ENCODE measurements around the gene TTYH1.

TTYH1 gene

DNA sequence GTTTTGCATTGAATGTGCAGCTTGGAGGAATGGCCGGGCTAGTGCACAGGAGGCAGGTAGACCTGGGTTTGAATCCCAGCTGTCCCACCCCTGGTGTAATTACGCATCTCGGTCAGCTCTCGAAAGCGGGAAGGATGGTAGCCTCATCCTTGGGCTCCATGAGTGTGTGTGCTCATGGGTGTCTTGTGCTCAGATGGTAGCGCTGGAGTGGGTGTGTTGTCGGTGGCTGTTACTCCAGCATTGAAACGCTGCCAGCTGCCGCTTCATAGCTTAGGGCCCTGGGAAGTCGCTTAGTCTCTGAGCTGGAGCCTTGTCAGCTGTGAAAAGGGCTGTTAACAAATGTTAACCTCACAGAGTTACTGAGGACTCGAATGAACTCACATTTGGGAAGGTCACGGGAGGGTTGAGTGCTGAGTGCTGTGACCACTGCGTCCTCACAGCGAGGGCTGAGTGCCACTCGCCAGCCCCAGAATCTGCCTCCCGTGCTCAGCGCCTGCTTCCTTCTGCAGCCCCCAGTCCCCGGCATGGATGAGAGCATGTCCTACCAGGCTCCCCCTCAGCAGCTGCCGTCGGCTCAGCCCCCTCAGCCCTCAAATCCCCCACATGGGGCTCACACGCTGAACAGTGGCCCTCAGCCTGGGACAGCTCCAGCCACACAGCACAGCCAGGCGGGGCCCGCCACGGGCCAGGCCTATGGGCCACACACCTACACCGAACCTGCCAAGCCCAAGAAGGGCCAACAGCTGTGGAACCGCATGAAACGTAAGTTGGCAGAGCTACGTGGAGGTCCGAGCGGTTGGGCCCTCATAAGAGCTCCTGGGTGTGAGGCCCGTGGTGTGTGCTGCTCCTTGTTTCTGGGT, 38.9 kb downstream of the TTYH1 start:
- TF ChIP-seq, protein P1, sequence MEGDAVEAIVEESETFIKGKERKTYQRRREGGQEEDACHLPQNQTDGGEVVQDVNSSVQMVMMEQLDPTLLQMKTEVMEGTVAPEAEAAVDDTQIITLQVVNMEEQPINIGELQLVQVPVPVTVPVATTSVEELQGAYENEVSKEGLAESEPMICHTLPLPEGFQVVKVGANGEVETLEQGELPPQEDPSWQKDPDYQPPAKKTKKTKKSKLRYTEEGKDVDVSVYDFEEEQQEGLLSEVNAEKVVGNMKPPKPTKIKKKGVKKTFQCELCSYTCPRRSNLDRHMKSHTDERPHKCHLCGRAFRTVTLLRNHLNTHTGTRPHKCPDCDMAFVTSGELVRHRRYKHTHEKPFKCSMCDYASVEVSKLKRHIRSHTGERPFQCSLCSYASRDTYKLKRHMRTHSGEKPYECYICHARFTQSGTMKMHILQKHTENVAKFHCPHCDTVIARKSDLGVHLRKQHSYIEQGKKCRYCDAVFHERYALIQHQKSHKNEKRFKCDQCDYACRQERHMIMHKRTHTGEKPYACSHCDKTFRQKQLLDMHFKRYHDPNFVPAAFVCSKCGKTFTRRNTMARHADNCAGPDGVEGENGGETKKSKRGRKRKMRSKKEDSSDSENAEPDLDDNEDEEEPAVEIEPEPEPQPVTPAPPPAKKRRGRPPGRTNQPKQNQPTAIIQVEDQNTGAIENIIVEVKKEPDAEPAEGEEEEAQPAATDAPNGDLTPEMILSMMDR (IDR thresholded peaks at IDR 0.05; ENCODE audit: low read depth, low read length, missing control alignments), result no peak
- DNase-seq (ENCODE audit: low read depth), result no peak
- no peak overlapping the region for H3K4me3 ChIP-seq (ENCODE audit: low read depth, low read length)

- no peak for DNase-seq (ENCODE audit: low read depth)
- H3K4me3 ChIP-seq (ENCODE audit: low read depth, low read length), result no peak overlapping the region
- TF ChIP-seq, protein P1 (IDR thresholded peaks at IDR 0.05; ENCODE audit: low read depth, low read length, missing control alignments), result no peak
Observed at GRCh38 chr19:54454781-54455675, 39.8 kb downstream of the TTYH1 start.

- H3K4me3 ChIP-seq (ENCODE audit: low read depth, low read length), result no peak overlapping the region
- TF ChIP-seq, protein P1 (IDR thresholded peaks at IDR 0.05; ENCODE audit: low read depth, low read length, missing control alignments), result no peak
- no peak for DNase-seq (ENCODE audit: low read depth)
Observed at GRCh38 chr19:54455786-54456422, 40.6 kb downstream of the TTYH1 start.

DNA sequence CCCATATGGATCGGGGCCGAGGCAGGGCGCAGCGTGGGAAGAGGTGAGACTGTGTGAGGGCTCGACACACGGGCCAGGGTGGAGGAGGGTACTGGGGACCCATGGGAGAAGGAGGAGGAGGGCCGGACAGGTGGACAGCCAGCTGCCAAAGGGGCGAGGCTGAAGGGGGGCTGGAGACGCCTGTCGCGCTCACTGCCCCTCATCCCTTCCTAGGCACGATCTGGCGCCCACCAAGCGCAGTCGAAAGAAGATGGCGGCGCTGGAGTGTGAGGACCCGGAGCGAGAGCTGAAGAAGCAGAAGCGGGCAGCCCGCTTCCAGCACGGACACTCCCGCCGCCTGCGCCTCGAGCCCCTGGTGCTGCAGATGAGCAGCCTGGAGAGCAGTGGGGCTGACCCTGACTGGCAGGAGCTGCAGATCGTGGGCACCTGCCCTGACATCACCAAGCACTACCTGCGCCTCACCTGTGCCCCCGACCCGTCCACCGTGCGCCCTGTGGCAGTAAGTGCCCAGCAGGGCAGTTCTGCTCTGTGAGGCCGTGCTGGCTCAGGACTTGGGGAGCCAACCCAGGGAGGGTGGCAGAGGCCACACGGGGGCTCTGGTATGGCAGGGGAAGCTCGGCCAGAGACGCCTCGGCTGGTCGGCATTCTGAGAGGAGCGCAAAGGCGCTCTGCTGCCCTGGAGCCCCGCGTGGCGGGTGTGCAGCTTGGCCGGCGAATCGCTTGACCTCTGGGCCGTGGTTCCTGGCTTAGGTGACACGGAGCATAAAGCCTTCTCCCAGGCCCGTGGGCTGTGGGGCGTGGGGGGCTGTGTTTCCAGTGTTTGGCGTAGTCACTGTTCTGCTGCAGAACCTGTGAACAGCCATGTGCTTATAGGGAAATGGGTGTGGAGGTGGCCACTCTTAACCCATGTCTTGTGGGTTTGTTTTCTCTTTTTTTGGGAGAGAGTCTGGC, 41.4 kb downstream of the TTYH1 start:
- TF ChIP-seq, protein P1 (IDR thresholded peaks at IDR 0.05; ENCODE audit: low read depth, low read length, missing control alignments), result no peak
- H3K4me3 ChIP-seq (ENCODE audit: low read depth, low read length), result no peak overlapping the region
- no peak for DNase-seq (ENCODE audit: low read depth)

GRCh38 chr19:54457773-54458647, 42.7 kb downstream of the TTYH1 start:
- no peak overlapping the region for H3K4me3 ChIP-seq (ENCODE audit: low read depth, low read length)
- DNase-seq (ENCODE audit: low read depth), result no peak
- TF ChIP-seq, protein P1 (IDR thresholded peaks at IDR 0.05; ENCODE audit: low read depth, low read length, missing control alignments), result no peak

All from GM12864 (cell line).